Astrocyte of the spinal cord (primary cell): ENCODE data around the gene ORC5.
"Not testable (repeated sequence)": the region's sequence is repeated elsewhere in the genome, so short reads cannot be mapped to it uniquely, and the experiment has no call there.

Source experiments
- DNase-seq: peaks from one replicate; pipeline ENCODE4 v3.0.0; 2011; ENCODE audit warnings: low read depth, low spot score
- H3K4me3 ChIP-seq: 2 replicates; pipeline ENCODE4 v1.5.1; 2011; ENCODE audit warnings: low read depth, mild to moderate bottlenecking, low read length, moderate library complexity
- CTCF ChIP-seq: IDR thresholded peaks from 2 replicates; pipeline ENCODE4 v1.5.1; 2012; ENCODE audit warnings: low read depth, mild to moderate bottlenecking, low read length, inconsistent platforms
- in situ Hi-C: cut with HindIII; loops from 2 replicates; pipeline ENCODE4 v1.10.0; 2017; ENCODE audit warnings: low sequenced_read_pairs

The ORC5 gene

DNA sequence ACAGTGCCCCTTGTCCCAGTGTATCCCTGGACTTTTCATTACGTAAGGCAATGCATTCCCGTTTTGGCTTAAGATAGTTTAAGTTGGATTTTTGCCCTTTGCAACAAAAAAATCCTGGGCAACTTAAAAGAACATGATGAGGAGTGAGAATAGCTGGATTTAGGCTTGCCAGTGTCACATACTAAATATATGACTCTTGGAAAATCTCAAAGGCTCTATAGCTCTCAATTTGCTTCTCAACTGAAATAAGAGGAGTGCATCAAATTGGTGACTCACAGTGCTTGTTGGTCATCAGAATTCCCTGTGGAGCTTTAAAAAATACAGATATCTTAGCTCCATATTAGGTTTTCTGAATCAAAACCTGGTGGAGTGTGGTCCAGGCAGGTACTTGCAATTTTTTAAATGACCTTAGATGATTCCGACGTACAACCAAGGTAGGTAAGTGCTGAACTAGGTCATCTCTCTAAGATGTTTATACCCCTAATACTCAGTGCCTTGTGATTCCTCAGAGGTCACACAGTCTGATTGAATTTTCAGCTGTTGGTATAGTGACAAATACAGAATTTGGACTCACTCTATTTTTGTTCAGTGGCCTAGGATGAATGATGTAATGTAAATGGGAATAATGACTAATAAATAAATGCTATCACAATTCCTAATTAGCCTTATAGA lies 33.9 kb upstream of the ORC5 start:
- H3K4me3 ChIP-seq: no peak overlapping the region
- TF ChIP-seq CTCF: no peak
- DNase-seq: no peak
- in situ Hi-C loops: no loop called here

DNA sequence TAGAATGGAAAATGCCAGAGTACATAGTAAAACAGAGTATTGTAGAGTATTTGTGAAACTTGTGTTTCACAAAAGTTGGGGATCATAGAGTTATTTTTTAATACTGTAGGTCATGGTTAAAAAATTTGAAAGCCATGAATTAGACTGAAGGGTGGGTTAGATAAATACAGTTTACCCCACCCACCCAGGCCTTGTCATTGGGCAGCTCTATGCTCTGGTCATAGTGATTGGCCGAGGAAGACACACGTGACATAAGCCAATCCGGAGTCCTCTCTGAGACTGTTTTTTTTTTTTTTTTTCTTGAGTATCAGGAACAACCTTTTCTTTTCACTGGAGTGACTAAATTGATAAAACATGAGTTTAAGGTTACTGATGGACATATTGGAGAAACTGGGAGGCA lies 33.3 kb upstream of the ORC5 start:
- DNase-seq: no peak
- no peak for TF ChIP-seq CTCF
- no peak overlapping the region for H3K4me3 ChIP-seq
- in situ Hi-C loops: no loop called here

DNA sequence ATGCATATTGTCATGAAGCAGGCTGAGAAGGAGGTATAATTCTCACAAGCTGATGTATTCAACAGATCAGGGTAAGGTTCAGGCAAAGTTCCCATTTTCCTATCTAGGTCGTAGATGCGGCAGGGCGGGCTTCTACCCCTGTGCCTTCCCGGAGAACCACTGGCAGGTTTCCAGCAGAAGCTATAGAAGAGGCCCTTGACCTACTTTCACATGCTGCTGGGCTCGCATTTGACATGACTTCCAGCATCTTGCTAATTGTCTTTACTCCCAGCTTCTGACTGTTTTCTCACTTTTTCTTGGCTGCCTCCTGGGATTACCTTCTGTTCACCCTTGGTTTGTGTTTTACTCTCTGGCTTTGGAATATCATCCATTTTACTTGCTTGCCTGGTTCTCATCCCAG lies 32.6 kb upstream of the ORC5 start:
- no peak for TF ChIP-seq CTCF
- no peak for DNase-seq
- H3K4me3 ChIP-seq: no peak overlapping the region
- in situ Hi-C loops: no loop called here

GRCh38 chr7:104234990-104235389 lies 27.2 kb upstream of the ORC5 start:
- H3K4me3 ChIP-seq, DNase-seq, in situ Hi-C loops: not testable (repeated sequence)

- in situ Hi-C loops: no loop called here
- peak; percentile 94 for TF ChIP-seq CTCF
- no peak overlapping the region for H3K4me3 ChIP-seq
- peak; percentile 56 for DNase-seq
Measured at GRCh38 chr7:104231054-104232046, 23.5 kb upstream of the ORC5 start.

DNA sequence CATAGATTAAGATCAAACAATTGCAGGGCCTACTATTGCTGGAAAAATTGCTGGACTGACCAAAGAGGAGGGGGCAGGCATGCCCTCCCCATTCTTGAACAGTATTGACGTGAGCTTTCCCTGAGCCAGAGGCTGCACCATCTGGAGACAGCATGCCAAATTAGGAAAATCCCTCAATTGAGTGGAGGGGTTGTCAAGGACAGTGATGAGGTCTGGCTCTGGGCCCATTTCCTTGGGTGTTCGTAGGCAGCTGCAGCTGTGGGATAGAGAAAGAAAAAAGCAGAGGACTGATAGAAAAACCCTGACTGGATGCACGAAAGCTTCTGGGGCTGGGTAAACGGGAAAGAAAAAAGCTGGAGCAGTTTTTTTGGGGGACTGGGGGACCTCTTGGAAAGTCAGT lies 22.8 kb upstream of the ORC5 start:
- peak; percentile 39 for DNase-seq
- TF ChIP-seq CTCF: no peak
- in situ Hi-C loops: no loop called here
- H3K4me3 ChIP-seq: no peak overlapping the region

GRCh38 chr7:104228442-104228841 lies 20.6 kb upstream of the ORC5 start:
- DNase-seq: no peak
- no peak for TF ChIP-seq CTCF
- no peak overlapping the region for H3K4me3 ChIP-seq
- in situ Hi-C loops: no loop called here
